ENCODE measurements around the gene DUS3L. TPM values are rescaled to one million over a fixed set of nuclear protein-coding genes. Genes with fewer than 3 reads are reported as not detected.

DUS3L gene
- total RNA-seq, 1 donor from 2014 or later, result 18.4 TPM

- Mint-ChIP-seq H3K4me3 (ENCODE audit: unreplicated experiment) (no peak overlapping the region), H3K27me3 (ENCODE audit: low read depth) (no peaks in the 10 kb centered on the region), H3K4me1 (ENCODE audit: low read depth) (peaks cover 11% of the 10 kb centered on the region), H3K36me3 (ENCODE audit: low read depth) (no peaks in the 10 kb centered on the region), H3K9me3 (ENCODE audit: low read depth) (no peaks in the 10 kb centered on the region), H3K27ac (ENCODE audit: unreplicated experiment) (no peak overlapping the region)
- TF ChIP-seq CTCF (IDR thresholded peaks at IDR 0.05), result no peak
- no peak for DNase-seq (ENCODE audit: low spot score)
Observed at GRCh38 chr19:5832527-5833216, 41.7 kb upstream of the DUS3L start.

DNA sequence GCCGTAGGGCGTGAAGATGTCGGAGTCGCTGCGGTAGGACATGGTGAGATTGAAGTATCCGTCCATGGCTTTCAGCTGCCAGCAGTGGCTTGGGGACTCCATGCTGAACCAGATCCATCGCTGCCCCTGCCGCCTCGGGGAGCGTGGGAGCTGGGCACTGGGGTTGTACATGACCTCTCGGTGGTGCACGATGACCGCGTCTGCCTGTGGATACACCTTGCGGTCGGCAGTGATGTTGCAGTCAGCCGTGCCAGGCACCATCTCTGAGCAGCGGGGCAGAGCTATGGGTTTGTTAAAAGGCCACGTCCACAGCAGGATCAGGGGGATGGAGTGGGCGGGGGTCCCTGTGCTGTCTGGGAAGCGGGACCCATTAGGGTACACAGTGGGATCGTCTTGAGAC, 41.1 kb upstream of the DUS3L start:
- no peak overlapping the region for H3K4me3 Mint-ChIP-seq (ENCODE audit: unreplicated experiment)
- no peaks in the 10 kb centered on the region for H3K9me3 Mint-ChIP-seq (ENCODE audit: low read depth)
- H3K4me1 Mint-ChIP-seq (ENCODE audit: low read depth), result peaks cover 14% of the 10 kb centered on the region
- DNase-seq (ENCODE audit: low spot score), result peak; percentile 91
- TF ChIP-seq CTCF (IDR thresholded peaks at IDR 0.05), result no peak
- H3K27ac Mint-ChIP-seq (ENCODE audit: unreplicated experiment), result no peak overlapping the region
- no peaks in the 10 kb centered on the region for H3K36me3 Mint-ChIP-seq (ENCODE audit: low read depth)
- H3K27me3 Mint-ChIP-seq (ENCODE audit: low read depth), result no peaks in the 10 kb centered on the region

- Mint-ChIP-seq H3K4me1 (ENCODE audit: low read depth) (peaks cover 17% of the 10 kb centered on the region), H3K9me3 (ENCODE audit: low read depth) (no peaks in the 10 kb centered on the region), H3K27me3 (ENCODE audit: low read depth) (no peaks in the 10 kb centered on the region), H3K27ac (ENCODE audit: unreplicated experiment) (no peak overlapping the region), H3K4me3 (ENCODE audit: unreplicated experiment) (no peak overlapping the region), H3K36me3 (ENCODE audit: low read depth) (no peaks in the 10 kb centered on the region)
- DNase-seq (ENCODE audit: low spot score), result no peak
- TF ChIP-seq CTCF (IDR thresholded peaks at IDR 0.05), result no peak
Observed at GRCh38 chr19:5831159-5831558, 40.2 kb upstream of the DUS3L start.

DNA sequence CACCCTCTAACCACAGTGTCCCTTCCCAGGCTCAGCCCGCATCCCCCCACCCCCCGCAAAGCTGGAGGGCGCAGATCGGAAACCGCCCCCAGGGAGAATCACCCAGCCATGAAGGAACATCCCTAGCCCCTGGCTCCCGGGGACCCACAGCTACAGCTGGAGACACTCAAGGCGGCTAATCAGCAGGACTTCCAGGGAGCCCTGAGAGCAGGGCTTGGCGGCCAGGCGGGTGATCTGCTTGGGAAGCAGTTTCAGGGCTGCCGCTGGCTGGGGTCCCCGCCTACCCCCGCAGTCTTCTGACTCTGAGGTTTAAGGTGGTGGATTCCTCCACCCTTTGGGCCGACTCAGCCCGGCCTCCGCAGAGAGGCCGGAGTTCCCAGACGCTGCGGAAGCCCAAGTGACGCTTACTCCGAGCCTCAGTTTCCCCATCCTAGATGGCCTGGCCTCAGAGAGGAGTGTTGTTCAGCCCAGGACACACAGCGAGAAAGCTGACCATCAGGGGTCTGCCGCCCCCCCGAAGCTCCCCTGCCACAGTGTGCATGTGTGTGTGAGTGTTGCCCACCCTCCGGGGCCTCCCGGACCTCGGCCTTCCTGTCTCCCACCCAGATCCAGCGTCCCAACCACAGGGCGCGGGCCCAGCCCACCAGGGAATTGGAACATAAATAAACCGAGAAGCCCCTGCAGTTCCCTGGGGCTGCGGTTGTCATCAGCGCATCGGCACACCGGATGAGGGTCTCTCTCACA, 38.8 kb upstream of the DUS3L start:
- Mint-ChIP-seq H3K36me3 (ENCODE audit: low read depth) (no peaks in the 10 kb centered on the region), H3K27ac (ENCODE audit: unreplicated experiment) (peak overlapping the region; percentile 43), H3K9me3 (ENCODE audit: low read depth) (no peaks in the 10 kb centered on the region), H3K4me1 (ENCODE audit: low read depth) (peaks cover 17% of the 10 kb centered on the region), H3K27me3 (ENCODE audit: low read depth) (no peaks in the 10 kb centered on the region), H3K4me3 (ENCODE audit: unreplicated experiment) (peak overlapping the region; percentile 14)
- no peak for TF ChIP-seq CTCF (IDR thresholded peaks at IDR 0.05)
- no peak for DNase-seq (ENCODE audit: low spot score)

DNA sequence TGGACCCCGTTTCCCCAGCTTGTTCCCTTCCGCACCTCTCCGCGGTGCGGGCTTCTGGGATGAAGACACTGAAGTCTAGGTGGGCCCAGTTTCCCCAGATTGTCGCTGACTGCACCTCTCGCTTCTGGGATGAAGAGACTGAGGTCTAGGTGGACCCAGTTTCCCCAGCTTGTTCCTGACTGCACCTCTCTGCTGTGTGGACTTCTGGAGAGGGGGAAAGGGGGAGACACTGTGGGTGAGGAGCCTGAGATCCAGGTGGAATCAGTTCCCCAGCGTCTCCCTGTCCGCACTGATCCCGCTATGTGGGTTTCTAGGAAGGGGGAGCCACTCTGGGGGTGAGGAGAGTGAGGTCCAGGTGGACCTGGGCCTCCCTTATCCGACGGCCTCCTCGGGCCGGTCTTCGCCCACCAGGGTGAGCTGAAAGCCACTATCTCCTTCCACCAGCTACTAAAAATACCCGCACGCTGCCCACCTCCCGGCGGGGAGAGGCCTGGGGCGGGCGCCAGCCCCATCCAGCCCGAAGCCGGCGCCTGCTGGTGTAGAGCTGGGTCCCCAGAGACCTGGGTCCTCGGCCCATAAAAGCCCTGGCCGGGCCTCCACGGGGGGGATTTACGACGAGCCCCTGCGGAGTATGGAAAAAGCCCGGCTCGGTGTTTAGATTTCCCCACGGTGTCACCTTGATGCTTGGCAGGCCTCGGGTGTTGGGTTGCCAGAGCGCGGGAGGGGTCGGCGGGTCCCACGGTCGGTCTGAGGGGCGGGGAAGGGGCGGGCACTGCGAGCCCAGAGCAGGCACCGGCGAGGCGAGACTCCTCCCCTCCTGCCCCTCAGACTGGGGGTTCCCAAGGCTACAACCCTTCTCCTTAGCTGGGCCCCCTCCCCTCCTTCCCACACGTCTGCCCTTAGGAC, 38.0 kb upstream of the DUS3L start:
- no peaks in the 10 kb centered on the region for H3K9me3 Mint-ChIP-seq (ENCODE audit: low read depth)
- peaks cover 17% of the 10 kb centered on the region for H3K4me1 Mint-ChIP-seq (ENCODE audit: low read depth)
- peak overlapping the region; percentile 100 for H3K27ac Mint-ChIP-seq (ENCODE audit: unreplicated experiment)
- peak overlapping the region; percentile 99 for H3K4me3 Mint-ChIP-seq (ENCODE audit: unreplicated experiment)
- no peak for DNase-seq (ENCODE audit: low spot score)
- H3K36me3 Mint-ChIP-seq (ENCODE audit: low read depth), result no peaks in the 10 kb centered on the region
- H3K27me3 Mint-ChIP-seq (ENCODE audit: low read depth), result no peaks in the 10 kb centered on the region
- peak; percentile 18 for TF ChIP-seq CTCF (IDR thresholded peaks at IDR 0.05)

Data from chondrocyte (in vitro differentiated cells).